ENCODE data around the gene NUDT16L1. TPM values are rescaled to one million over a fixed set of nuclear protein-coding genes. Genes with fewer than 3 reads are reported as not detected.
A peak's percentile ranks its signal among the peaks of the same experiment; 100 is the strongest.

Gene NUDT16L1
- total RNA-seq, 2 experiments from 2014 or later, result 22.3 to 25.6 TPM

GRCh38 chr16:4667203-4667963 lies 26.0 kb upstream of the NUDT16L1 start:
- ChIA-PET CTCF (interaction anchor here (1.3 to 1.4 kb wide), 2 partner anchors 16 to 17 kb away, joined by 4 read pairs; no protein-coding TSS in a partner anchor), POLR2A (interaction anchor here (1.7 kb wide), 1 partner anchor 9 kb away, joined by 6 read pairs; no protein-coding TSS in a partner anchor)
- TF ChIP-seq CTCF (IDR thresholded peaks at IDR 0.05), result no peak
- intact Hi-C loops (cut with micrococcal nuclease), result no loop called here
- H3K27me3 Mint-ChIP-seq, result no peaks in the 10 kb centered on the region
- H3K9me3 Mint-ChIP-seq, result no peaks in the 10 kb centered on the region
- H3K36me3 Mint-ChIP-seq (ENCODE audit: low read depth), result peaks cover 29% of the 10 kb centered on the region
- no peak overlapping the region for H3K27ac Mint-ChIP-seq
- ATAC-seq (no peak), DNase-seq (no peak)
- H3K4me3 Mint-ChIP-seq, result no peak overlapping the region
- H3K4me1 Mint-ChIP-seq (ENCODE audit: low read depth), result peaks cover 27% of the 10 kb centered on the region

GRCh38 chr16:4668313-4668960 lies 24.9 kb upstream of the NUDT16L1 start:
- Mint-ChIP-seq H3K27me3 (no peaks in the 10 kb centered on the region), H3K9me3 (no peaks in the 10 kb centered on the region), H3K36me3 (ENCODE audit: low read depth) (peaks cover 24% of the 10 kb centered on the region), H3K27ac (no peak overlapping the region), H3K4me3 (no peak overlapping the region), H3K4me1 (ENCODE audit: low read depth) (peaks cover 21% of the 10 kb centered on the region)
- ChIA-PET CTCF (no interaction called here), POLR2A (interaction anchor here (1.7 kb wide), 1 partner anchor 8 kb away, joined by 6 read pairs; no protein-coding TSS in a partner anchor)
- no peak for ATAC-seq
- TF ChIP-seq CTCF (IDR thresholded peaks at IDR 0.05), result no peak
- no peak for DNase-seq
- intact Hi-C loops (cut with micrococcal nuclease), result no loop called here

- H3K4me3 Mint-ChIP-seq, result no peak overlapping the region
- H3K27ac Mint-ChIP-seq, result no peak overlapping the region
- no peaks in the 10 kb centered on the region for H3K27me3 Mint-ChIP-seq
- peaks cover 30% of the 10 kb centered on the region for H3K4me1 Mint-ChIP-seq (ENCODE audit: low read depth)
- CTCF ChIA-PET, result interaction anchor here (0.7 kb wide), 1 partner anchor 9 kb away, joined by 3 read pairs; no protein-coding TSS in a partner anchor
- POLR2A ChIA-PET, result no interaction called here
- H3K36me3 Mint-ChIP-seq (ENCODE audit: low read depth), result peaks cover 14% of the 10 kb centered on the region
- ATAC-seq (no peak), DNase-seq (no peak)
- intact Hi-C loops (cut with micrococcal nuclease), result no loop called here
- TF ChIP-seq CTCF (IDR thresholded peaks at IDR 0.05), result no peak
- H3K9me3 Mint-ChIP-seq, result no peaks in the 10 kb centered on the region
Measured at GRCh38 chr16:4673387-4674046, 19.8 kb upstream of the NUDT16L1 start.

GRCh38 chr16:4674926-4675530 lies 18.3 kb upstream of the NUDT16L1 start:
- Mint-ChIP-seq H3K9me3 (no peaks in the 10 kb centered on the region), H3K27ac (peak overlapping the region; percentile 99), H3K4me3 (no peak overlapping the region), H3K36me3 (ENCODE audit: low read depth) (peaks cover 14% of the 10 kb centered on the region), H3K4me1 (ENCODE audit: low read depth) (peaks cover 35% of the 10 kb centered on the region), H3K27me3 (no peaks in the 10 kb centered on the region)
- DNase-seq (no peak), ATAC-seq (no peak)
- ChIA-PET CTCF (interaction anchor here (0.6 kb wide), 1 partner anchor 92 kb away, joined by 3 read pairs; no protein-coding TSS in a partner anchor), POLR2A (interaction anchor here (1.7 kb wide), 1 partner anchor 59 kb away, joined by 5 read pairs; no protein-coding TSS in a partner anchor)
- TF ChIP-seq CTCF (IDR thresholded peaks at IDR 0.05), result no peak
- intact Hi-C loops (cut with micrococcal nuclease), result no loop called here

All from activated CD8-positive, alpha-beta T cell treated with anti-CD3 and anti-CD28 coated beads for 36 hours (primary cell).